HEK293 (cell line): ENCODE results near the gene CEP72.

ENCODE experiments used
- CTCF ChIA-PET: fragments of 350-600 bp; formaldehyde crosslinking; extraction: SDS; loops from one replicate; lab custom pipeline; 2021; ENCODE audit warnings: antibody characterized with exemption; lab: Yijun Ruan, JAX
- POLR2A ChIA-PET: fragments of 300-600 bp; formaldehyde crosslinking; extraction: SDS; loops from one replicate; lab custom pipeline; 2020; ENCODE audit warnings: antibody characterized with exemption, inconsistent platforms; lab: Yijun Ruan, JAX
- H3K27ac ChIP-seq: fragments of 200-500 bp; sonication (Bioruptor generic); 2 replicates; pipeline ENCODE4 v1.5.1; 2014; ENCODE audit warnings: low read depth, low read length, control low read depth, inconsistent platforms; ENCODE audit errors: extremely low read depth
- H3K36me3 ChIP-seq, 2 experiments: fragments of 200-500 bp in 1 of 2; sonication (Bioruptor generic) in 1 of 2; 1 replicate in 1 of 2; 2 replicates in 1 of 2; pipeline ENCODE4 v1.5.1; 2014 to 2017; ENCODE audit warnings: inconsistent platforms in 2 of 2, low read length in 2 of 2; ENCODE audit not compliant: control insufficient read depth in 2 of 2, insufficient read depth in 1 of 2
- H3K4me1 ChIP-seq: fragments of 200-500 bp; sonication (Bioruptor generic); 2 replicates; pipeline ENCODE4 v1.5.1; 2014; ENCODE audit warnings: mild to moderate bottlenecking, low read length, inconsistent platforms; ENCODE audit not compliant: control insufficient read depth, insufficient read depth
- H3K4me3 ChIP-seq: 2 replicates; pipeline ENCODE4 v1.5.1; 2011; ENCODE audit warnings: low read depth, mild to moderate bottlenecking, control low read depth, low read length, moderate library complexity
- H3K9me3 ChIP-seq: fragments of 200-500 bp; sonication (Bioruptor generic); 2 replicates; pipeline ENCODE4 v1.5.1; 2014; ENCODE audit warnings: low read depth, low read length, inconsistent platforms; ENCODE audit not compliant: control insufficient read depth, insufficient read depth
- FEZF1 ChIP-seq: fragments of 450-650 bp; formaldehyde crosslinking; IDR thresholded peaks from 2 replicates; pipeline ENCODE4 v1.5.1; 2016; ENCODE audit warnings: missing biosample characterization, missing genetic modification characterization
- KLF16 ChIP-seq: fragments of 450-650 bp; formaldehyde crosslinking; IDR thresholded peaks from 2 replicates; pipeline ENCODE4 v1.5.1; 2017; ENCODE audit warnings: missing biosample characterization, missing genetic modification characterization
- SETDB1 ChIP-seq: IDR thresholded peaks from one replicate; pipeline ENCODE4 v1.6.1; 2017; ENCODE audit warnings: mild to moderate bottlenecking, low read length, moderate library complexity, mixed read lengths; ENCODE audit not compliant: insufficient read length
- ZBTB11 ChIP-seq: fragments of 450-650 bp; formaldehyde crosslinking; conservative IDR thresholded peaks from 2 replicates; pipeline ENCODE4 v1.5.1; 2016; ENCODE audit warnings: low read depth, missing biosample characterization, missing genetic modification characterization
- ZBTB21 ChIP-seq: fragments of 450-650 bp; formaldehyde crosslinking; IDR thresholded peaks from 2 replicates; pipeline ENCODE4 v1.5.1; 2017; ENCODE audit warnings: missing biosample characterization, missing genetic modification characterization
- ZBTB7A ChIP-seq: fragments of 450-650 bp; formaldehyde crosslinking; IDR thresholded peaks from 2 replicates; pipeline ENCODE4 v1.5.1; 2016; ENCODE audit warnings: low read depth, missing biosample characterization, missing genetic modification characterization
- ZNF169 ChIP-seq: fragments of 450-650 bp; formaldehyde crosslinking; IDR thresholded peaks from 2 replicates; pipeline ENCODE4 v1.5.1; 2016; ENCODE audit warnings: missing biosample characterization, missing genetic modification characterization
- ZNF19 ChIP-seq: fragments of 450-650 bp; formaldehyde crosslinking; IDR thresholded peaks from 2 replicates; pipeline ENCODE4; 2016; ENCODE audit warnings: missing biosample characterization, missing genetic modification characterization, low read depth
- ZNF202 ChIP-seq: fragments of 450-650 bp; formaldehyde crosslinking; IDR thresholded peaks from 2 replicates; pipeline ENCODE4 v1.5.1; 2016; ENCODE audit warnings: missing biosample characterization, missing genetic modification characterization, borderline replicate concordance
- ZNF280C ChIP-seq: fragments of 450-650 bp; formaldehyde crosslinking; IDR thresholded peaks from 2 replicates; pipeline ENCODE4 v1.5.1; 2016; ENCODE audit warnings: missing biosample characterization, missing genetic modification characterization
- ZNF48 ChIP-seq: fragments of 450-650 bp; formaldehyde crosslinking; IDR thresholded peaks from 2 replicates; pipeline ENCODE4 v1.5.1; 2016; ENCODE audit warnings: missing biosample characterization, missing genetic modification characterization
- ZNF600 ChIP-seq: fragments of 450-650 bp; formaldehyde crosslinking; IDR thresholded peaks from 2 replicates; pipeline ENCODE4 v1.5.1; 2016; ENCODE audit warnings: missing biosample characterization, missing genetic modification characterization
- ZNF626 ChIP-seq: fragments of 450-650 bp; sonication (Bioruptor Pico); formaldehyde crosslinking; IDR thresholded peaks from 2 replicates; pipeline ENCODE4 v1.5.1; 2018; ENCODE audit warnings: missing biosample characterization, missing genetic modification characterization, inconsistent platforms
- ZNF768 ChIP-seq: fragments of 450-650 bp; formaldehyde crosslinking; IDR thresholded peaks from 2 replicates; pipeline ENCODE4 v1.5.1; 2018; ENCODE audit warnings: missing biosample characterization, mild to moderate bottlenecking, missing genetic modification characterization
- TF ChIP-seq, protein P1 (sequence below): fragments of 450-650 bp; formaldehyde crosslinking; IDR thresholded peaks from 2 replicates; pipeline ENCODE4 v1.5.1; 2017; ENCODE audit warnings: missing biosample characterization, missing genetic modification characterization

Gene CEP72

GRCh38 chr5:652023-652515 is 39.9 kb downstream of the CEP72 start:
- no peaks in the 10 kb centered on the region for H3K4me1 ChIP-seq
- CTCF ChIA-PET: no interaction called here
- no peak for TF ChIP-seq ZNF48 (tag by site-specific recombination)
- TF ChIP-seq ZNF202: no peak
- TF ChIP-seq ZNF768 (tag by site-specific recombination): no peak
- no peak for TF ChIP-seq ZNF169 (tag by site-specific recombination)
- no peak for TF ChIP-seq ZNF19 (tag by site-specific recombination)
- no peak for TF ChIP-seq ZBTB21 (tag by site-specific recombination)
- TF ChIP-seq FEZF1: no peak
- no peak for TF ChIP-seq ZBTB7A (tag by site-specific recombination)
- TF ChIP-seq ZNF626: no peak
- TF ChIP-seq ZBTB11 (tag by site-specific recombination): no peak
- TF ChIP-seq SETDB1: no peak
- TF ChIP-seq, all 188 proteins: peak for 0
- POLR2A ChIA-PET: no interaction called here
- no peak overlapping the region for H3K27ac ChIP-seq
- H3K4me3 ChIP-seq: no peak overlapping the region
- peaks cover 37 to 78% of the 10 kb centered on the region in 2 experiments for H3K36me3 ChIP-seq
- no peaks in the 10 kb centered on the region for H3K9me3 ChIP-seq

- no peaks in the 10 kb centered on the region for H3K9me3 ChIP-seq
- TF ChIP-seq ZNF600 (tag by site-specific recombination) (peak; percentile 47; the same call in 1 of the 2 replicates), KLF16 (tag by site-specific recombination) (no peak)
- peaks cover 35 to 78% of the 10 kb centered on the region in 2 experiments for H3K36me3 ChIP-seq
- no peak overlapping the region; the same call in 1 of the 2 replicates for H3K27ac ChIP-seq
- POLR2A ChIA-PET: no interaction called here
- H3K4me1 ChIP-seq: no peaks in the 10 kb centered on the region
- no peak overlapping the region for H3K4me3 ChIP-seq
- CTCF ChIA-PET: interaction anchor here (1.3 kb wide), 1 partner anchor 206 kb away, joined by 3 read pairs; no protein-coding TSS in a partner anchor
Measured at GRCh38 chr5:652773-653350, 40.7 kb downstream of the CEP72 start.

DNA sequence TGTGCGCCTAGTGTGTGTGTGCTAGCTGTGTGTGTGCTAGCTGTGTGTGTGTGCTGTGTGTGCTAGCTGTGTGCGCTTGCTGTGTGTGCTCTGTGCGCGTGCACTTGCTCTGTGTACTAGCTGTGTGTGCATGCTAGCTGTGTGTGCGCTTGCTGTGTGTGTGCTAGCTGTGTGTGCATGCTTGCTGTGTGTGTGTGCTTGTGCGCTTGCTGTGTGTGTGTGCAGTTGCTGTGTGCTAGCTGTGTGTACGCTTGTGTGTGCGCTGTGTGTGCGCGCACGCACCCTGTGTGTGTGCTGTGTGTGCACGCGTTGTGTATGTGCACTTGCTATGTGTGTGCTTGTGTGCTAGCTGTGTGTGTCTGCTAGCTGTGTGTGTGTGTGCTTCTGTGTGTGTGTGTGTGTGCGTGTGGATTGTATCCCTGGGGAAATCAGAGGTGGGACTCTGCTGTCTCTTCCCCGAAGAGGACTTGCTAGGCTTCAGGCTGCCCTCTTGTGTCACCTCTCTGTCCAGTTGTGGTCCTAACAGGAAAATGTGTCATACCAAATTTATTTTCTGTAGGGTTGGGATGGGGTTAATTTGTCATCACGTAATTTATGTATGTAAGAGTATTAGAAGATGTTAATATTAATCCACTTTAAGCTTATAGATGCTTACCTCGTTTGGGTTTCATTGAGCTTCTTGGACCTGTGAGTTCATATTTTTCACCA is 42.1 kb downstream of the CEP72 start:
- POLR2A ChIA-PET: no interaction called here
- Histone ChIP-seq H3K4me3 (no peak overlapping the region), H3K36me3 (peaks cover 42 to 76% of the 10 kb centered on the region in 2 experiments), H3K4me1 (no peaks in the 10 kb centered on the region), H3K9me3 (no peaks in the 10 kb centered on the region), H3K27ac (no peak overlapping the region)
- no peak for TF ChIP-seq ZNF280C
- TF ChIP-seq, protein P1, sequence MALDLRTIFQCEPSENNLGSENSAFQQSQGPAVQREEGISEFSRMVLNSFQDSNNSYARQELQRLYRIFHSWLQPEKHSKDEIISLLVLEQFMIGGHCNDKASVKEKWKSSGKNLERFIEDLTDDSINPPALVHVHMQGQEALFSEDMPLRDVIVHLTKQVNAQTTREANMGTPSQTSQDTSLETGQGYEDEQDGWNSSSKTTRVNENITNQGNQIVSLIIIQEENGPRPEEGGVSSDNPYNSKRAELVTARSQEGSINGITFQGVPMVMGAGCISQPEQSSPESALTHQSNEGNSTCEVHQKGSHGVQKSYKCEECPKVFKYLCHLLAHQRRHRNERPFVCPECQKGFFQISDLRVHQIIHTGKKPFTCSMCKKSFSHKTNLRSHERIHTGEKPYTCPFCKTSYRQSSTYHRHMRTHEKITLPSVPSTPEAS (tag by site-specific recombination): peak; percentile 100
- CTCF ChIA-PET: interaction anchor here (0.5 to 1.4 kb wide), 4 partner anchors 15 to 340 kb away, joined by 3 to 8 read pairs (median 4); no protein-coding TSS in a partner anchor
